ENCODE data around the gene UBE2R2. TPM values are rescaled to one million over a fixed set of nuclear protein-coding genes. Genes with fewer than 3 reads are reported as not detected.

The UBE2R2 gene
- 44.1 to 47.1 TPM (median 46.0 TPM) in 5 replicates for total RNA-seq (2022; extraction: Qiagen RNA extraction)

GRCh38 chr9:33816327-33817252 lies at the start of gene UBE2R2:
Gene UBE2R2 (plus strand): TSS chr9:33817160. CDS start chr9:33817758, 598 bp downstream.

GRCh38 chr9:33795281-33795680 lies 21.7 kb upstream of the UBE2R2 start, which contains the start of gene PRSS3:
Gene PRSS3 (plus strand): TSS chr9:33795561. CDS start chr9:33795574, 13 bp downstream.

Other genes with a start within 250 kb of the UBE2R2 start
- gene PRSS3, start 21.6 kb upstream of the UBE2R2 start, total RNA-seq (2022; extraction: Qiagen RNA extraction) = 13.0 to 15.2 TPM (median 14.7 TPM) in 5 replicates
- 36.8 to 44.0 TPM (median 42.0 TPM) in 5 replicates for gene UBAP2, start 231.7 kb downstream of the UBE2R2 start, total RNA-seq (2022; extraction: Qiagen RNA extraction)